Body of pancreas (tissue), 4 donors: ENCODE results near the gene MMAA. TPM values are rescaled to one million over a fixed set of nuclear protein-coding genes. Genes with fewer than 3 reads are reported as not detected.

ENCODE experiments used
- ATAC-seq: fragments of 150-250 bp; one replicate; pipeline ENCODE4 v1.9.1; 2016
- DNase-seq, 4 donors: peaks; one replicate each; pipeline ENCODE4 v3.0.0-alpha.2; 2019
- H3K27ac ChIP-seq, 4 donors: fragments of 200-600 bp; sonication (generic); 1 replicate in 3 of 4; 2 replicates in 1 of 4; pipeline versions ENCODE4 v1.5.1 to v1.6.1; 2016 to 2019; ENCODE audit warnings: mild to moderate bottlenecking in 1 of 4, mixed read lengths in 1 of 4, moderate library complexity in 1 of 4
- H3K27me3 ChIP-seq, 2 donors: fragments of 200-600 bp; sonication (generic); one replicate each; pipeline ENCODE4 v1.6.0; 2016; ENCODE audit warnings: mild to moderate bottlenecking in 1 of 2
- H3K36me3 ChIP-seq, 2 donors: fragments of 200-600 bp; sonication (generic); replicated peaks in 1 of 2; 2 replicates each; pipeline ENCODE4 v1.5.1; 2016; ENCODE audit warnings: low read depth in 2 of 2; ENCODE audit not compliant: insufficient read depth in 1 of 2
- H3K4me1 ChIP-seq: fragments of 200-600 bp; sonication (generic); one replicate; pipeline ENCODE4 v1.6.0; 2016
- H3K4me3 ChIP-seq, 2 donors: fragments of 200-600 bp; sonication (generic); 1 replicate in 1 of 2; 2 replicates in 1 of 2; pipeline ENCODE4 v1.5.1; 2016 to 2019
- H3K9me3 ChIP-seq, 3 donors: fragments of 200-600 bp; sonication (generic); 1 replicate in 2 of 3; 2 replicates in 1 of 3; pipeline ENCODE4 v1.5.1; 2016
- POLR2A ChIP-seq, 3 donors: fragments of 450-650 bp; IDR thresholded peaks; one replicate each; pipeline ENCODE4 v1.6.1; 2016; ENCODE audit warnings: antibody characterized with exemption in 3 of 3, mild to moderate bottlenecking in 2 of 3
- WGBS, 2 donors: methylation state at CpG; one replicate each; pipeline ENCODE4 v1.1.5; 2017; 5-methylcytosine and 5-hydroxymethylcytosine counted together
- intact Hi-C: fragments of 100-400 bp; cut with DNase I; formaldehyde crosslinking; loops from one replicate; pipeline ENCODE4 v1.15.1; 2023
- total RNA-seq, 2 donors: library from RNA; depleted of rRNA; stranded (reverse); fragments of >200 nt; gene quantifications; one replicate each; pipeline ENCODE4 v1.1.0, GENCODE V29; 2016
- TF ChIP-seq, protein P1 (sequence below), 7 experiments: fragments of 450-650 bp in 4 of 7; fragments of 200-600 bp in 3 of 7; sonication (generic) in 3 of 7; IDR thresholded peaks; one replicate each; pipeline ENCODE4 v1.5.1; 2016 to 2019; ENCODE audit warnings: antibody characterized with exemption in 7 of 7

The MMAA gene
- total RNA-seq, 2 donors from 2014 or later: 2.1 to 6.9 TPM

DNA sequence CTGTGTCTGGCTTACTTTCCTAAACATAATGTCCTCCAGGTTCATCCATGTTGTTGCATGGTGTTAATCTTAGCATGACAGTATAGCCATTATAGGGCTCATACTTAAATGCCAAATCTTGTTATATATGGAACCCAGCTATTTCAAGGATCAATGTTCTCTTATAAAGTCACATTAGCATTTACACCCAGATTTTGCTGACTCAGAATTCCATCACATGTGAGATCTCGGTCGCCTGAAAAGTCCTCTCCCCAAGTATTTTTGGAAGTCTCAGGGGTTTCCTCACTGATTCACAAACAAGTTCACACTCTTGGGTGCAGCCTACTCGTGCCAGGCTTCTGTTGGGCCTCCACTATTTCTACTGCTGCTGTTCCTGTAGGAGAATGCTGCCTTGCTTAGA is 40.9 kb downstream of the MMAA start:
- H3K36me3 ChIP-seq: peaks cover 0 to 2% of the 10 kb centered on the region in 2 donors
- 94 to 100% methylated on average over 3 of the region's 3 CpGs for WGBS, 2 donors
- TF ChIP-seq POLR2A (IDR thresholded peaks at IDR 0.05): no peak
- TF ChIP-seq, protein P1, sequence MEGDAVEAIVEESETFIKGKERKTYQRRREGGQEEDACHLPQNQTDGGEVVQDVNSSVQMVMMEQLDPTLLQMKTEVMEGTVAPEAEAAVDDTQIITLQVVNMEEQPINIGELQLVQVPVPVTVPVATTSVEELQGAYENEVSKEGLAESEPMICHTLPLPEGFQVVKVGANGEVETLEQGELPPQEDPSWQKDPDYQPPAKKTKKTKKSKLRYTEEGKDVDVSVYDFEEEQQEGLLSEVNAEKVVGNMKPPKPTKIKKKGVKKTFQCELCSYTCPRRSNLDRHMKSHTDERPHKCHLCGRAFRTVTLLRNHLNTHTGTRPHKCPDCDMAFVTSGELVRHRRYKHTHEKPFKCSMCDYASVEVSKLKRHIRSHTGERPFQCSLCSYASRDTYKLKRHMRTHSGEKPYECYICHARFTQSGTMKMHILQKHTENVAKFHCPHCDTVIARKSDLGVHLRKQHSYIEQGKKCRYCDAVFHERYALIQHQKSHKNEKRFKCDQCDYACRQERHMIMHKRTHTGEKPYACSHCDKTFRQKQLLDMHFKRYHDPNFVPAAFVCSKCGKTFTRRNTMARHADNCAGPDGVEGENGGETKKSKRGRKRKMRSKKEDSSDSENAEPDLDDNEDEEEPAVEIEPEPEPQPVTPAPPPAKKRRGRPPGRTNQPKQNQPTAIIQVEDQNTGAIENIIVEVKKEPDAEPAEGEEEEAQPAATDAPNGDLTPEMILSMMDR (IDR thresholded peaks at IDR 0.05): no peak
- no peak for DNase-seq
- no peak overlapping the region for H3K27ac ChIP-seq
- no peaks in the 10 kb centered on the region for H3K9me3 ChIP-seq
- intact Hi-C loops: no loop called here
- H3K27me3 ChIP-seq: no peaks in the 10 kb centered on the region
- no peak overlapping the region for H3K4me3 ChIP-seq
- no peak for ATAC-seq
- H3K4me1 ChIP-seq: no peaks in the 10 kb centered on the region

DNA sequence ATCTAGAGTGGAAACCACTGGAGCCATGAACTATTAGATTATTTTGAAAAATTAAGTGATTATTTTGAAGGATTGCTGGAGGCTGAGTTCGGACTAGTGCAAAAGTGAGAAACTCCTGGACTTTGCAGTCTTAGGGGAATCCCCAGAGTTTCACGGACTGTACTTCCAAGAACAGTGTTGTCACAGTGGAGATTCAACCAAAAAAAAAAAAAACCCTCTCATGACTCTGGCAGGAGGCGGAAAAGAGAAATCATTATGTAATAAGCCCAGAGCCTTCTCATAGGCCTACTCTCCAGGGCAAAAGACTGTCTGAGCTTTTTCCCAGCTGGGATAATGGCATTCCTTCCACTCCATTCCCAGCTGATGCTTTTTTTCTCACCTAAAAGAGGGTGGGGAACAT is 44.0 kb downstream of the MMAA start:
- Histone ChIP-seq H3K4me3 (no peak overlapping the region), H3K4me1 (no peaks in the 10 kb centered on the region), H3K36me3 (no peaks in the 10 kb centered on the region), H3K27me3 (no peaks in the 10 kb centered on the region), H3K9me3 (no peaks in the 10 kb centered on the region), H3K27ac (no peak overlapping the region)
- no peak for TF ChIP-seq POLR2A (IDR thresholded peaks at IDR 0.05)
- TF ChIP-seq, protein P1 (IDR thresholded peaks at IDR 0.05): no peak
- ATAC-seq (peak; percentile 63), DNase-seq (peak in 1 of 4 donors; percentile 29)
- intact Hi-C loops: no loop called here
- 35 to 69% methylated on average over 3 of the region's 3 CpGs for WGBS, 2 donors

DNA sequence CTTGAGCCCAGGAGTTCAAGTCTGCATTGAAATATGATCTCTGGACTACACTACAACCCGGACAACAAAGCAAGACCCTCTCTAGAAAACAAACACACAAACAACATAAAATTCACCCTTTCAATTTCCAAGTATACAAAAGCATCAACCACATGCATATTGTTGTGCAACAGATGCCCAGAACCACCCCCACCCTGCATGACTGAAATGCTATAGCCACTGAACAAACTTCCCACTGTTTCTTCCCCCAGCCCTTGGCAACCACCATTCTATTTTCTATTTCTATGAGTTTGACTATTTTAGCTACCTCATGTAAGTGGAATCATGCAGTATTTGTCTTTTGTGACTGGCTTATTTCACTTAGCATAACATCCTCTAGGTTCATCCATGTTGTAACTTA is 46.6 kb downstream of the MMAA start:
- TF ChIP-seq, protein P1 (IDR thresholded peaks at IDR 0.05): no peak
- no peak for TF ChIP-seq POLR2A (IDR thresholded peaks at IDR 0.05)
- Histone ChIP-seq H3K4me3 (no peak overlapping the region), H3K36me3 (no peaks in the 10 kb centered on the region), H3K27me3 (no peaks in the 10 kb centered on the region), H3K27ac (no peak overlapping the region), H3K9me3 (no peaks in the 10 kb centered on the region), H3K4me1 (no peaks in the 10 kb centered on the region)
- WGBS, 2 donors: 91 to 95% methylated on average over 1 of the region's 1 CpG
- intact Hi-C loops: no loop called here
- ATAC-seq (no peak), DNase-seq (no peak)

DNA sequence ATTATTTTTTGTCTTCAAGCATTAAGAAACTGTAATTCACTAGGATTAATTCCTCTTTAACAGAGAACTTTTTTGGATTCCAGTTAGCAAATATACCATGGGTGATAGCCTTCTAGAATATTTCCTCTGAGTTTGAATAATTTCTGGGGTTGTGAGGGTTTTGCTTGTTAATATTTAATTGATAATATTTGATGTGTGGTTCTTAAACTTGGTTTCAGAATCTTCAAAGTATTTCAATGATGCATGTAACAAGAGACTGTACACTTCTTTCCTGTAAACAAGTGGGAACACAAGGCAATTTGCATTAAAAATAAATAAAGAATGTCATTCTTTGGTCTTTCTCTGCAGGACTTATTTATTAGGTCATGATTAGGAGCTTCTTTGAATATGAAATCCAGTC is 51.2 kb downstream of the MMAA start:
- intact Hi-C loops: no loop called here
- Histone ChIP-seq H3K27me3 (no peaks in the 10 kb centered on the region), H3K27ac (no peak overlapping the region), H3K36me3 (no peaks in the 10 kb centered on the region), H3K9me3 (no peaks in the 10 kb centered on the region), H3K4me1 (no peaks in the 10 kb centered on the region), H3K4me3 (no peak overlapping the region)
- TF ChIP-seq POLR2A (IDR thresholded peaks at IDR 0.05): no peak
- TF ChIP-seq, protein P1 (IDR thresholded peaks at IDR 0.05): no peak
- no peak for ATAC-seq
- no peak for DNase-seq

- no peak overlapping the region for H3K4me3 ChIP-seq
- no peaks in the 10 kb centered on the region for H3K27me3 ChIP-seq
- H3K27ac ChIP-seq: peak overlapping the region in 3 of 4 donors; percentile 24 to 71 (median 52)
- peak; percentile 25 to 64 (median 49) for DNase-seq
- ATAC-seq: peak; percentile 86
- H3K36me3 ChIP-seq: no peaks in the 10 kb centered on the region
- TF ChIP-seq POLR2A (IDR thresholded peaks at IDR 0.05): no peak
- TF ChIP-seq, protein P1 (IDR thresholded peaks at IDR 0.05): no peak
- intact Hi-C loops: no loop called here
- peaks cover 29% of the 10 kb centered on the region for H3K4me1 ChIP-seq
- 23 to 57% methylated on average over 1 of the region's 1 CpG for WGBS, 2 donors
- H3K9me3 ChIP-seq: no peaks in the 10 kb centered on the region
Measured at GRCh38 chr4:145679520-145679919, 60.3 kb downstream of the MMAA start.
